ENCODE data around the gene ZSCAN2. TPM values are rescaled to one million over a fixed set of nuclear protein-coding genes. Genes with fewer than 3 reads are reported as not detected.

ZSCAN2 gene
- total and polyA plus RNA-seq, 2 of the 4 experiments (the other 2 are of a cell fraction), result 10.4 to 18.3 TPM

GRCh38 chr15:84647726-84648125 is 46.9 kb downstream of the ZSCAN2 start:
- H4K20me1 ChIP-seq (ENCODE audit: insufficient read depth, low read length), result peaks cover 5% of the 10 kb centered on the region; the same call in 1 of the 2 replicates
- intact Hi-C loops (cut with micrococcal nuclease), result no loop called here
- H4K5ac ChIP-seq (ENCODE audit: low read depth, low read length), result no peak overlapping the region
- H3K4me3 ChIP-seq (ENCODE audit: insufficient read depth, low read depth, low read length), result no peak overlapping the region
- no peaks in the 10 kb centered on the region for H3K27me3 ChIP-seq (ENCODE audit: control insufficient read depth, insufficient read depth, low read length)
- no peak overlapping the region for H3K56ac ChIP-seq (ENCODE audit: extremely low read depth, insufficient read depth, low read length)
- no peak overlapping the region for H4K91ac ChIP-seq (ENCODE audit: insufficient read depth, low read depth, low read length)
- ATAC-seq (ENCODE audit: low read depth), result no peak
- peaks cover 18 to 45% of the 10 kb centered on the region in 2 experiments for H3K79me1 ChIP-seq (ENCODE audit: low read depth in 1 of 2, low read length in 2 of 2)
- H2AFZ ChIP-seq (replicated peaks; ENCODE audit: low read length, poor library complexity), result no peak overlapping the region
- BruUV-seq (replicated peaks), result no TSS peak
- no peak overlapping the region for H4K8ac ChIP-seq (ENCODE audit: low read depth in 2 of 2, low read length in 2 of 2)
- 0 out of 2 replicates have a peak, but pooled peaks cover 2% of the 10 kb centered on the region for H3K4me1 ChIP-seq (ENCODE audit: control insufficient read depth, insufficient read depth, low read length)
- peaks cover 60% of the 10 kb centered on the region for H3K36me3 ChIP-seq (ENCODE audit: control insufficient read depth, insufficient read depth, low read length)
- H3K18ac ChIP-seq (ENCODE audit: low read depth, low read length), result no peak overlapping the region
- H2BK15ac ChIP-seq (ENCODE audit: low read depth, low read length), result no peak overlapping the region
- CTCF ChIA-PET, result no interaction called here
- no peaks in the 10 kb centered on the region for H3K9me3 ChIP-seq (ENCODE audit: control insufficient read depth, insufficient read depth, low read length)
- H2BK20ac ChIP-seq (ENCODE audit: low read depth, low read length), result no peak overlapping the region
- no peak overlapping the region for H3K23ac ChIP-seq (ENCODE audit: low read depth, low read length)
- peaks cover 6% of the 10 kb centered on the region; the same call in 1 of the 2 replicates for H3K9me1 ChIP-seq (ENCODE audit: insufficient read depth, low read length)
- H3K27ac ChIP-seq (ENCODE audit: insufficient read depth, low read length), result no peak overlapping the region
- no peak overlapping the region for H2BK120ac ChIP-seq (ENCODE audit: low read depth, low read length)
- H3K4me2 ChIP-seq (ENCODE audit: low read depth, low read length), result no peak overlapping the region
- H3K14ac ChIP-seq (replicated peaks; ENCODE audit: low read depth, low read length), result no peak overlapping the region
- no peak overlapping the region for H3K4ac ChIP-seq (ENCODE audit: low read depth, low read length)
- H2AK5ac ChIP-seq (ENCODE audit: low read depth, low read length), result no peak overlapping the region
- no peak overlapping the region for H2AK9ac ChIP-seq (replicated peaks; ENCODE audit: low read depth, low read length, poor library complexity)
- no peak for TF ChIP-seq FOS (IDR thresholded peaks at IDR 0.05; ENCODE audit: low read depth, low read length)
- no peak for TF ChIP-seq CHD1 (IDR thresholded peaks at IDR 0.05; ENCODE audit: low read depth, low read length)
- no peak for TF ChIP-seq RFX5 (IDR thresholded peaks at IDR 0.05; ENCODE audit: low read depth, low read length)
- H2BK5ac ChIP-seq (ENCODE audit: low read depth, low read length, poor library complexity, severe bottlenecking), result no peak overlapping the region
- no peak overlapping the region for H3K9ac ChIP-seq (ENCODE audit: low read depth, low read length)
- DNase-seq, result no peak
- in situ Hi-C loops (cut with MboI; ENCODE audit: low sequenced_read_pairs), result no loop called here
- dilution Hi-C loops (cut with HindIII; ENCODE audit: low sequenced_read_pairs, unreplicated experiment), result no loop called here
- POLR2A ChIA-PET (ENCODE audit: unreplicated experiment), result no interaction called here

Data from IMR-90 (cell line).